ENCODE results near the gene ENHO. TPM values are rescaled to one million over a fixed set of nuclear protein-coding genes. Genes with fewer than 3 reads are reported as not detected.
"Not testable (repeated sequence)": the region's sequence is repeated elsewhere in the genome, so short reads cannot be mapped to it uniquely, and the experiment has no call there.

The ENHO gene
- total RNA-seq, 1 donor = not detected

DNA sequence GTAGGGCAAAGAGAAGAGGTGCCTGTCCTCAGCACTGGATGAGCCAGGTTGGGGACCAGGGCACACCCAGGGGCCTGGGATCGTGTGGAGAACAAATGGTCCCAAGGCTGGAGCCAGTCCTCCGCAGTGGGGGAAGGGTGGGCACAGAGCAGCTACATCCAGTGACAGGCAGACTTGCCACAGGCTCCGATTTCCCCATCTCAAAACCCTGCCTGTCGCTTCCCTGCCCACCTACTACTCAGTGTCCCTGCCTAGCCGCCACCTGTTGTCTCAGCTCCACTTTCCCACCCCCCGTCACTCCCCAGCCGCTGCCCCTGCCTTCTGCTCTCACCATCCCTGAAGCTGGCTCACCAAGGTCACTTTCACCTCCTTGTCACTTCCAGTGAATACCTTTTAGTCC, 13.9 kb upstream of the ENHO start:
- no peak overlapping the region for H3K4me3 ChIP-seq (ENCODE audit: low read depth, low read length)
- no peak for DNase-seq (ENCODE audit: low read depth)
- TF ChIP-seq, protein P1, sequence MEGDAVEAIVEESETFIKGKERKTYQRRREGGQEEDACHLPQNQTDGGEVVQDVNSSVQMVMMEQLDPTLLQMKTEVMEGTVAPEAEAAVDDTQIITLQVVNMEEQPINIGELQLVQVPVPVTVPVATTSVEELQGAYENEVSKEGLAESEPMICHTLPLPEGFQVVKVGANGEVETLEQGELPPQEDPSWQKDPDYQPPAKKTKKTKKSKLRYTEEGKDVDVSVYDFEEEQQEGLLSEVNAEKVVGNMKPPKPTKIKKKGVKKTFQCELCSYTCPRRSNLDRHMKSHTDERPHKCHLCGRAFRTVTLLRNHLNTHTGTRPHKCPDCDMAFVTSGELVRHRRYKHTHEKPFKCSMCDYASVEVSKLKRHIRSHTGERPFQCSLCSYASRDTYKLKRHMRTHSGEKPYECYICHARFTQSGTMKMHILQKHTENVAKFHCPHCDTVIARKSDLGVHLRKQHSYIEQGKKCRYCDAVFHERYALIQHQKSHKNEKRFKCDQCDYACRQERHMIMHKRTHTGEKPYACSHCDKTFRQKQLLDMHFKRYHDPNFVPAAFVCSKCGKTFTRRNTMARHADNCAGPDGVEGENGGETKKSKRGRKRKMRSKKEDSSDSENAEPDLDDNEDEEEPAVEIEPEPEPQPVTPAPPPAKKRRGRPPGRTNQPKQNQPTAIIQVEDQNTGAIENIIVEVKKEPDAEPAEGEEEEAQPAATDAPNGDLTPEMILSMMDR (IDR thresholded peaks at IDR 0.05; ENCODE audit: insufficient read depth, low read depth, low read length) = no peak

DNA sequence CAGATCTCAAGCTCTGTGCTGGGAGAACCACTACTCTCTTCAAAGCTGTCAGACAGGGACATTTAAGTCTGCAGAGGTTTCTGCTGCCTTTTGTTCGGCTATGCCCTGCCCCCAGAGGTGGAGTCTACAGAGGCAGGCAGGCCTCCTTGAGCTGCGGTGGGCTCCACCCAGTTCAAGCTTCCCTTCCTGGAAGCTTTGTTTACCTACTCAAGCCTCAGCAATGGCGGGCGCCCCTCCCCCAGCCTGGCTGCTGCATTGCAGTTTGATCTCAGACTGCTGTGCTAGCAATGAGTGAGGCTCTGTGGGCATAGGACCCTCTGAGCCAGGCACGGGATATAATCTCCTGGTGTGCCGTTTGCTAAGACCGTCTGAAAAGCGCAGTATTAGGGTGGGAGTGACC, 9.3 kb upstream of the ENHO start:
- H3K4me3 ChIP-seq (ENCODE audit: low read depth, low read length); DNase-seq (ENCODE audit: low read depth): not testable (repeated sequence)

DNA sequence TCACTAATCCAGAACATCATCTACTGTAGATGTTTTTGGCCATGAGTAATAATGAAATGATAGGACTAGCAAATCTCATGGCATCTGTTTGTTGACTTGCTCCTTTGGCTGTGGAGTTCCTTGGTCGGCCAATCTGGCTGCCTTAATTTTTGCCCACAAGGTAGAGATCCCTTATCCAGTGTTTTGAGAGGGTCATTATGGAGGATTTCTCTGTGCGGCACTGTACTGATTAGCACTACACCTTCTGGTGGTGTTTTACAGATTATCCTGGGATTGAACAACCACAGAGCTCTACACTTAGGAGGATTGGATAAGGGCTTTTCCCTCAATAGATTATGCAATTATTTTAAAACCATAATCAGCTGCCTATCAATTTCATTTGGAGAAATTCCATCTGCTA, 3.2 kb upstream of the ENHO start:
- no peak for DNase-seq (ENCODE audit: low read depth)
- no peak overlapping the region for H3K4me3 ChIP-seq (ENCODE audit: low read depth, low read length)
- TF ChIP-seq, protein P1 (IDR thresholded peaks at IDR 0.05; ENCODE audit: insufficient read depth, low read depth, low read length) = no peak

DNA sequence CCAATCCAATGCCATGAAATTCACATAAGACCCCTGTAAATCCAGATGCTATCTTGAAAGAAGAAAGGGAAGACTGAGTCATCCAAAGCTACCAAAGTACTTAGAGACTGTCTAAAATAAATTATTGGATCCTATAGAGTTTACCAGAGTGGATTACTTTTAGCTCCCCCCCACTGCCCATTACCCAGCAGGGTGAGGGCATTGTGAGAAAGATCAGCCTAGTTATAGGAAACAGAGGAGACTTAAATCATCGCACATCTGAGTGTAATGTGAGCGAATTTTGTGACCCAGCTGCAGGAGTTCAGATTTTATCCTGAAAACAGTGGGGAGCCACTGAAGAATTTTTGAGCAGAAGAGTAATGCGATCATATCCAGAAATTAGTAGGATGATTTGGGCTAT, 1.6 kb upstream of the ENHO start:
- no peak overlapping the region for H3K4me3 ChIP-seq (ENCODE audit: low read depth, low read length)
- TF ChIP-seq, protein P1 (IDR thresholded peaks at IDR 0.05; ENCODE audit: insufficient read depth, low read depth, low read length) = no peak
- DNase-seq (ENCODE audit: low read depth) = no peak

DNA sequence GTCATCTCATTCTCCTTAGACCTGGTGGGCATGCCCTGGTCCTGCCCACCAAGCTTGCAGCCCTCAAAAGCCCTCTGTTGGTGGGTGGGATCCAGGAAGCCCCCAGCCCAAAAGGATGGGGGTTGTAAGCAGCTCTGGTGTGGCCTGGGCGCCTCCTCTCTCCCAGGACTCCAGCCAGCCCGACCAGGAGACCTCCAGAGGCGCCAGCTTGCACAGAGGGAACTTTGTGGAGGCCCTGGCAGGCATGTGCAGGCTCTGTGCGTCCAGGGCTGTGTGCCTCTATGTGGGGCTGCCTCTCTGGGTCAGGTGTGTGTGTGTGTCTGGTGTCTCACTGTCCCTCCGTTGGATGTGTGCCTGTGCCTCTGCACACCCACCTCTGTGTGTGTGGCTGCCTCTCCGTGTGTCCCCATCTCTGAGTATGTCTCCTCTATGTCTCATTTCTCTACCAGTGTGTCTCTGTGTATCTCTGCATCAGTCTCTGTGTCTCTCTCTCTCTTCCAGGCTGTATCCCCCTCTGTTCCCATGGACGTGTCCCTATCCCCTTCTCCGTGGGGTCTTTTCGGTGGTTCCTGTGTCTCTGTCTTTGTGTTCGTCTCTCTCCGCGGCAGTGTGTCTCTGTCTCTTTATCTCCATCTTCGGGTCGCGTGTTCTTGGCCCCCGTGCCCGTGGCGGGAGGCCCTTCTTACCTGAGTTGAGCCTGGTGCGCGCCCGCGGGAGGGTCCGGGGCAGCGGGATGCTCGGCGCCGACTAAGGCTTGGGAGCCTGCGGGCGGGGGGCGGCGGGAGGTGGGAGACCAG, 501 bp downstream of the ENHO start:
- peak overlapping the region; percentile 41 for H3K4me3 ChIP-seq (ENCODE audit: low read depth, low read length)
- no peak for DNase-seq (ENCODE audit: low read depth)
- TF ChIP-seq, protein P1 (IDR thresholded peaks at IDR 0.05; ENCODE audit: insufficient read depth, low read depth, low read length) = no peak

DNA sequence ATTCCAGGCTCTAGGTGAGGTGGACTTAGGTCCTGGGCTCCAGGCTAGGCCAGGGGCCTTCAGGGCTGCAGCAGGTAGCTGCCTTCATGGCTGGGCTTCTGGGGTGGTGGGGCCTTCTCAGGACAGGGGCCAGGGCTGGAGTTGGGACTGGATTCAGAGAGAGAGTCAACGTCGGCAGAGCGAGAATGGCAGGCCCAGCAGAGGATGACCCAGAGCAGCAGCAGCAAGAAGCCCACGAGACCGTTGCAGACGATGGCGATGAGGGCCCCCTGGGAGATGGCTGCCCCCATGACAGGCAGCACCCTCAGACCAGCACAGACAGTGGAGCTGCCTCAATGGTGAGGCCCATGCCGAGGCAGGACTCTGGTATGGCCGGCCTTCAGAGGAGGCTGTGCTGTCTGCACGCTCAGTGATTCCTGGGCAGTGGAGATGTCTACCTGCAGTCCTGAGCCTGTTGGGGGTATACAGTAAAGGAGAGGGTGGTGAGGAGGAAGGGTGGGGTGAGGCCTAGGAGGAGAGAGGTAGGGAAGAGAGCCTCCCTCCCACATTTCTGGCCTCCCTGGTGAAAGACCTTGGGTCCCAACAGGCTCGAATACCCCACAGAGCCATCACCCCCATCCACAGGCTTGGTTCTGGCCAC, 1.3 kb downstream of the ENHO start:
- TF ChIP-seq, protein P1 (IDR thresholded peaks at IDR 0.05; ENCODE audit: insufficient read depth, low read depth, low read length) = no peak
- no peak overlapping the region for H3K4me3 ChIP-seq (ENCODE audit: low read depth, low read length)
- DNase-seq (ENCODE audit: low read depth) = no peak

DNA sequence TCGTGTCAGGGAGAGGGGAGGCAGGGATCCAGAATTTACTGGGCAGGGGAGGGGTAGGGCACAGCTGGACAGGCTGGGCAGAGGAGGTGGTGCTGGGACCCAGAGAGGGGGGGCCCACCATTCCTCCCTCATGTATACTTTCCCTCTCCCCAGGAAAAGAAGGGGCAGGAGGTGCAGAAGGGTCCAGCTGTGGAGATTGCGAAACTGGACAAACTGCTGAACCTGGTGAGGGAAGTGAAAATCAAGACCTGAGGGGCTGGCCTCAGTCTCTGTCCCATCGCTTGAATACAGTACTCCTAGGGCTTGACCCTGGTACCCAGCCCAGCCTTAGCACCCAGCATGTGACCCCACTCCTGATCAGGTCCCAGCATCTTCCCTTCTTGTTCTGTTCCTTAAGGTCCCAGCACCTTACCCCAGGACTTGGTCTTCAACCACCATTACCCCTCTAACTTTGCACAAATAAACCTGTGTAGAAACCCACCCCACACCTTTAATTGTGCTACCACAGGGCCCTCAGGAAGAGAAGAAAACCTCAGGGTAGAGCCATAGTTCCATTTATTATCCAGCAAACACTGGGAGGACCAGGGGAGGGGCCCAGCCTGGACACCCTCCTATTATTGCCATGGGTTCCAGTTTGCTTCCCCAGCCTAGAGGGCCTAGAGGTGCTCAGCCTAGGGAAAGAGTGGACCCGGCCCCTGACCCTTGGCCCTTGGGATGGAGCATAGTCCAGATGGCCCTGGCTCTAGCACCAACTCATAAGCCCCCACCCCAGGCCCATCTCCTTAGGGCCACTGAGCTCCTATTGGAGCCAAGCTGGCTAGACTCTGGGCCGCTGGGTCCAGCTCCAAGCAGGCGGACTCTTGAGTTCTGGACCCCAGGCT, 2.0 kb downstream of the ENHO start:
- TF ChIP-seq, protein P1 (IDR thresholded peaks at IDR 0.05; ENCODE audit: insufficient read depth, low read depth, low read length) = no peak
- no peak for DNase-seq (ENCODE audit: low read depth)
- H3K4me3 ChIP-seq (ENCODE audit: low read depth, low read length) = no peak overlapping the region
